LNCAP (cell line): ENCODE measurements around the gene TRIM28.

Source experiments
- TF ChIP-seq, protein P1 (sequence below): fragments of 450-650 bp; IDR thresholded peaks from 2 replicates; pipeline ENCODE4 v1.5.1; 2017; ENCODE audit warnings: mild to moderate bottlenecking

The TRIM28 gene

DNA sequence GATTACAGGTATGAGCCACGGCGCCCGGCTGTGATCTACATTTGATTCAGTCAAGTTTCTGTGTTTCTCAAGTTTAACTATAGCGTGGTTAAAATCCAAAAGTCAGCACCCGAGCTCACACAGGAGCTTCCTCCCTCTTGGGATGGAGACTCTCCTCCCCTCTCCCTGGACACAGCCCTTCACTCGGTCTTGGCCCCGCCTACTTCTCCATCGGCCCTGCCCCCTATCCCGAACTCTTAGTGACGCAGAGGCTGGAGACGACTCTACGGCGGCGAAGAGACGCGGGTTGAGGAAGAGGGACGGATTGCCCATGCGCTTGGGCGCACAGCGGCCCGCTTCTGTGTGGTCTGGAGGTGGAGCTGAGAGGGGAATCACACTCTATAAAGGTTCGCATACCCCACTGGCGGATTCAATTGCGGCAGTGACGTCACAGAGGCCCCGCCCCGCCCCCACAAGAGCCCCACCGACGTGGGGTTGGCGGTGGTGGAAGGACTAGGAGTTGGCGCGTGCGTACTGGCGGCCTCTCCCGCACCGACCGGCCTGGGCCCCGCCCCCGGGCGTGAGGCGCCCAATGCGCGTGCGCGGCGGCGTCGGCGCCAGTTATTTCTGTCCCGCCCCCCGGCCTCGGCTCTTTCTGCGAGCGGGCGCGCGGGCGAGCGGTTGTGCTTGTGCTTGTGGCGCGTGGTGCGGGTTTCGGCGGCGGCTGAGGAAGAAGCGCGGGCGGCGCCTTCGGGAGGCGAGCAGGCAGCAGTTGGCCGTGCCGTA lies at the start of gene TRIM28:
TSS of gene TRIM28 (plus strand) at position 239 of the 765 bp plus-strand sequence. CDS start 694 bp downstream, outside the sequence.
- TF ChIP-seq, protein P1, sequence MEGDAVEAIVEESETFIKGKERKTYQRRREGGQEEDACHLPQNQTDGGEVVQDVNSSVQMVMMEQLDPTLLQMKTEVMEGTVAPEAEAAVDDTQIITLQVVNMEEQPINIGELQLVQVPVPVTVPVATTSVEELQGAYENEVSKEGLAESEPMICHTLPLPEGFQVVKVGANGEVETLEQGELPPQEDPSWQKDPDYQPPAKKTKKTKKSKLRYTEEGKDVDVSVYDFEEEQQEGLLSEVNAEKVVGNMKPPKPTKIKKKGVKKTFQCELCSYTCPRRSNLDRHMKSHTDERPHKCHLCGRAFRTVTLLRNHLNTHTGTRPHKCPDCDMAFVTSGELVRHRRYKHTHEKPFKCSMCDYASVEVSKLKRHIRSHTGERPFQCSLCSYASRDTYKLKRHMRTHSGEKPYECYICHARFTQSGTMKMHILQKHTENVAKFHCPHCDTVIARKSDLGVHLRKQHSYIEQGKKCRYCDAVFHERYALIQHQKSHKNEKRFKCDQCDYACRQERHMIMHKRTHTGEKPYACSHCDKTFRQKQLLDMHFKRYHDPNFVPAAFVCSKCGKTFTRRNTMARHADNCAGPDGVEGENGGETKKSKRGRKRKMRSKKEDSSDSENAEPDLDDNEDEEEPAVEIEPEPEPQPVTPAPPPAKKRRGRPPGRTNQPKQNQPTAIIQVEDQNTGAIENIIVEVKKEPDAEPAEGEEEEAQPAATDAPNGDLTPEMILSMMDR: no peak

DNA sequence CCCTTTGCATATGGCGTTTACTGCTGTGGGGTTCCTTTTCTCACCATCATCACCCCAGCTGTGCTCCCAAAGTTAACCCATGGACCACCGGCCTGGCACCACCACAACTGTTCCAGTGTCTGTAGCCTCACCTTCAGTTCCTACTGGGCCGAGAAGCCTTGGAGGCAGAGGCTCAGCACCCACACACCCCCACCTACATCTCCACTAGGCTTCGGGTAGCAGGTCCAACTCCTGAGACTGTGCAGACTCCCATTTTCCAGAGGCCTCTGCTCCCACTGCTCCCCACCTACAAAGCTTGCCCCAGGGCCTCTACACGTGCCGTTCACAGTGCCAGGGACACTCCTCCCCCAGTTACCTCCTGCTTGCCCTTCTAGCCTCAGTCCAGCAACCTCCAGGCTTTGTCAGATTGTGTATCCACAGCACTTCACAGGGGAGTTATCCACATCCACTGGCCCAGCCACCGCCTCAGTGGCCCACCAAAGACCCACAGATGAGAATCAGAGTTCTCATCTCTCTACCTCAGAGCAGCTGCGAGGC lies 46.2 kb upstream of the TRIM28 start:
- TF ChIP-seq, protein P1: no peak

DNA sequence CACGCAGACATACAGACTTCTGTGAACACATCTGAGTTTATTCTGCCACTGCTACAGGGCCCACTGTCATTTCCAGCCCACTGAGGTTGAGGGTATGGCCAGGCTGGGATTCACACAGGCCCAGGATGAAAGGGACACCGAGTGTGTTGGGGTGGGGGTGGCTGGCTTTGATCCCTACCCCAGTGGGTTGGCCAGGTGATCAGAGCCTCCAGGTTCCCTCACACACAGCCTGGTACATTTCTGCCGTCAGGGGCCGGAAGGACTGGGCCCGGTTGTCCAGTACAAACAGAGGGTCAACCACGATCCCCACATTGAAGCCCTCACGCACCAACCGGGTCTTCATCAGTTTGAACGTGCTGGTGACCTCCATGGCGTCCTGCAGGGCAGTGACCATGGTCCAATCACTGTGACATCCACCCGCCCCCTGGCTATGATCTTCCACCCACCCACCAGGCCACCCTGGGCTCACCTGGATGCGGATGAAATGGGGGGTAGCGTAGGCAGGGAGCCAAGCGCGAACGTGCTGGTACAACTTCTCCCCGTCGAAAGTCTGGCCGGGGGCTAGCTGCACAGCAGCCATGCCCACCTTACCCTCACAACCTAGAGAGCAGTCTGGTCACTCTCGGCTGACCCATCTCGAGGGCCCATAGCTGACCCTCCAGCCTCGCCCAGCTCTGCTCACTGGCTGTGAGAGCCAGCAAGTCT lies 45.4 kb upstream of the TRIM28 start:
- TF ChIP-seq, protein P1: no peak

DNA sequence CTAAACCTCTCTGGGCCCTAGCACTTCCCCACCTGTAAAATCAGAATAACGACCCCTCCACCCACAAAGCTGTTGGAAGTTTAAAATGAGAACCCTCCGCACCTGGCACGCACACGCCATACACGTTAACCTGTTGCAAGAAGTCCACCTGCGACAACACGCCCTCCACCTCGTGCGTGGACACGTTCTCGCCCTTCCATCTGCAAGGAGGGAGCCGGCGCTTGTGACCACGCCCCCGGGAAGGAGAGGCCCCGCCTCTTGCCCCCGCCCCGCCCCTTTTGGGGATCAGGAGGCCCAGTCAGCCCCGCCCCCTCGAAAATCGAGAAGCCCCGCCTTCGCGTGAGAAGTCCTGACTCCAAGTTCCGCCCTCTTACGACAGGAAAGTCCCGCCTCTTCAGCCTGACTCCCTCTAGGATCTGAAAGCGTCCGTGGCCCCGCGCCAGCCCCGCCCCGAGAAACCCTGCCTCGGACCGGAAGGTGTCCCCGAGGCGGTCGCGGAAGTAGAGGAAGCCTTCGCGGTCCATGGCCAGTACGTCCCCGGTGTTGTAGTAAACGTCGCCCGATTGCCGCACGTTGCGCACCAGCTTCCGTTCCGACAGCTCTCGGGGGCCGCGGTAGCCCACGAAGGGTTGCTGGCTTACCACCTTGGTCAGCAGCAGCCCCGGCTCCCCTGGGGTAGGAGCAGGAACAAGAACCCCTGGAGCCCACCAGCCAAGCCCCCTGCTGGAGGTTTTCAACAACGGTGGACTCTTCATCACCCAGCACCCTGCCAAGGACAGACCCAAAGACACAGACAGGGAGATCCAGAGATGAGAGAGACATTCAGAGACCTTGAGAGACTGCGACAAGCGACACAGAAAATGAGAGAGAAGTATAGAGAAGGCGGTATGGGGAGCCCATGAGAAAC lies 44.6 kb upstream of the TRIM28 start:
- TF ChIP-seq, protein P1: no peak

DNA sequence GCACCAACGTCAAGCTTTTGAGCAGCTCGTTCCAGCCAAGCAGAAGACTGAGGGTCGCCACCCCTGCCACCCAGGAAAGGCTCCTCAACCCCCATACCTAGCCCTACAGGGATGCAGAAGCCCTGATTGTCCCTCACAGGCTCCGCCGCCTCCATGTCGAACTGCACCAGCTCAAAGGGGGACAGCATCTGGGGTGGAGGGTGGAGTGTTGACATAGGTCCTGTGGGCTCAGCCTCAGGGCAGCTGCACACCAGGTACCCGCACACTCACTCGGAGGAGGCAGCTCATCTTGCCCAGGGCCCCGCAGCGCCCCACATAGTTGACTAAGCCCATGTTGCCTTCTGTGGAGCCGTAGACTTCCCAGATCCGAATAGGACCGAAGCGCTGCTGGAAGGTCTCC lies 43.6 kb upstream of the TRIM28 start:
- TF ChIP-seq, protein P1: no peak

DNA sequence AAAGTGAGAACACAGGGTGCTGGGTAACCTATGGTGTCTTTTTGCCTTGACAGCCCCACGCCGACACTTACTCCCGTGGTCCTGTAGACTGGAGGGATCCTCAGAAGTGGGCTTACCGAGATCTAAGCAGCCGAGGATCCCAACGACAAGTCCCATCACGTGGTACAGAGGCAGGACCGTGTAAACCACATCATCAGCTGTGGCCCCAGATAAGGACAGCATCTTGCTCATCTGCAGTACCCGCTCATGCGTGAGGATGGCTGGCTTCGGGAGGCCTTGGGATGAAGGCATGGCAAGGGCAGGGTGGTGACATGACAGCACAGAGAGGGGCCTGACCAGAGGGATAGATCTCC lies 34.2 kb upstream of the TRIM28 start:
- TF ChIP-seq, protein P1: no peak
